Suprapubic skin (tissue), 3 donors: ENCODE results near the gene IDH3G.

Experiments
- POLR2A ChIP-seq, 2 donors: fragments of 450-650 bp; IDR thresholded peaks; one replicate each; pipeline ENCODE4 v1.6.1; 2017; ENCODE audit warnings: antibody characterized with exemption in 2 of 2, mild to moderate bottlenecking in 2 of 2, moderate library complexity in 2 of 2
- TF ChIP-seq, protein P1 (sequence below), 2 donors: fragments of 200-600 bp in 1 of 2; fragments of 450-650 bp in 1 of 2; sonication (generic) in 1 of 2; IDR thresholded peaks; one replicate each; pipeline ENCODE4 v1.5.1; 2016 to 2019; ENCODE audit warnings: antibody characterized with exemption in 2 of 2, mild to moderate bottlenecking in 1 of 2, moderate library complexity in 1 of 2

DNA sequence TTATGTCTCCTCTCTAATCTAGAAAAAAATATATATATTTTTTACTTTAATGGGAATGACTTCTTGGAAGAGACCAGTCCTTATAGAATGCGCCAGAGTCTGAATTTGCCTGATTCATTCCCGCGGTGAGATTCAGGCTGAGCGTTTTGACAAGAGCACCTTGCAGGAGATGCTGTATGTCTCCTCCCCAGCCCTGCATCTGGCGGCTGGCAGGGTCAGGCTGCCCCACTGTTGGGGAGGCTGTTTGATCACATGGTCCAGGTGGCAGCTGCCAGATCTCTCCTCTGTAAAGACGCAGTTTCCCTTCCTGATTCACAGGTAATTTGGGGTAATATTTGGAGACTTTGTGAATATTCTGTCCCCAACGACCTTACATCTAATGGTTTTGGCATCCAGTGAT, 26.4 kb upstream of the IDH3G start:
- TF ChIP-seq POLR2A (IDR thresholded peaks at IDR 0.05) = no peak
- TF ChIP-seq, protein P1, sequence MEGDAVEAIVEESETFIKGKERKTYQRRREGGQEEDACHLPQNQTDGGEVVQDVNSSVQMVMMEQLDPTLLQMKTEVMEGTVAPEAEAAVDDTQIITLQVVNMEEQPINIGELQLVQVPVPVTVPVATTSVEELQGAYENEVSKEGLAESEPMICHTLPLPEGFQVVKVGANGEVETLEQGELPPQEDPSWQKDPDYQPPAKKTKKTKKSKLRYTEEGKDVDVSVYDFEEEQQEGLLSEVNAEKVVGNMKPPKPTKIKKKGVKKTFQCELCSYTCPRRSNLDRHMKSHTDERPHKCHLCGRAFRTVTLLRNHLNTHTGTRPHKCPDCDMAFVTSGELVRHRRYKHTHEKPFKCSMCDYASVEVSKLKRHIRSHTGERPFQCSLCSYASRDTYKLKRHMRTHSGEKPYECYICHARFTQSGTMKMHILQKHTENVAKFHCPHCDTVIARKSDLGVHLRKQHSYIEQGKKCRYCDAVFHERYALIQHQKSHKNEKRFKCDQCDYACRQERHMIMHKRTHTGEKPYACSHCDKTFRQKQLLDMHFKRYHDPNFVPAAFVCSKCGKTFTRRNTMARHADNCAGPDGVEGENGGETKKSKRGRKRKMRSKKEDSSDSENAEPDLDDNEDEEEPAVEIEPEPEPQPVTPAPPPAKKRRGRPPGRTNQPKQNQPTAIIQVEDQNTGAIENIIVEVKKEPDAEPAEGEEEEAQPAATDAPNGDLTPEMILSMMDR (IDR thresholded peaks at IDR 0.05) = no peak
